ENCODE measurements around the gene ARHGEF4.
"Not testable (repeated sequence)": the region's sequence is repeated elsewhere in the genome, so short reads cannot be mapped to it uniquely, and the experiment has no call there.

The ARHGEF4 gene

DNA sequence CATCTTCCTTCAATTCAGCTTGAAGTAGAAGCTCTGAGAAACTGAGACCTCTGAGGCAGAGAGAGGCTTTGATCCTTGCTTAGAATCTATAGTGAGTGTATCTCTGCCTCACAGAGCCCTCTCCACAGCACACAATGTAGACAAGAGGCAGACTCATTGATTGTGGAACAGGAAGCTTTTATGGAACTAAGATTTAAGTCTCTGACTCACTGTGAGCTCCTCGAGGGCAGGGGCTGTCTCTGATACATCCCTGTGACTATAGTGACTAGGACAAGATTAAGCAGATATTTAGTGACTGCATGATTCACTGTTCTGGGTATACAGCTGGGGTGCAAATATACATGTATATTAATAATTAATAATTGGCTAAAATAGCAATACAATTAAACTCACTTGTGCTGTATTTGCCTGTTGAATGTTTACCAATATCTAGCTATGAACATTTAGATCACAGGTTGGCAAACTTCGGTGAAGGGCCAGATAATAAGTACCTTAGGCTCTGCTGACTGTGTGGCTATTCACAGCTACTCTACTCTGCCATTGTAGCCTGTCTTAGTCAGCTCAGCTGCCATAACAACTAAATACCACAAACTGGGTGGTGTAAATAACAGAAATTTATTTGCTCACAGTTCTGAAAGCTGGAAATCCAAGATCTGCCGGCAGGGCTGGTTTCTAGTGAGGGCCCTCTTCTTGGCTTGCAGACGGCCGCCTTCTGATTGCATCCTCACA lies 54.4 kb downstream of the ARHGEF4 start:
- no peak for DNase-seq

DNA sequence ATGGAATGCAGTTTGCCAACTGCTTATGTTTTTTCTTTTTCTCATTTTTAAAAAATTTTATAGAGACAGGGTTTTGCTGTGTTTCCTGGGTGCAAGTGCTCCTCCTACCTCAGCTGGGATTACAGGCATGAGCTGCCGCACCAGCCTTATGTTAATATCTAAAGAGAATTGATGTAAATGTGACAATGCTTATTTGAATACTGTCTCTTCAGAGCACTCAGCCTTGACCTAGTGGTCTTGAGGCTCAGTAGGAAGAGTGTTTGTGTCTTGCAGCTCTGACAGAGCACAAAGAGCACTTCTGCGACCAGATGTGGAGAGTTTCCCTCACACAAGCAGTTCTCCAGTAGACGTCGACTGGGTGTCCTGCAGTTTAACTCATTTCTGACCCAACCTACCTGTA lies 55.3 kb downstream of the ARHGEF4 start:
- no peak for DNase-seq

DNA sequence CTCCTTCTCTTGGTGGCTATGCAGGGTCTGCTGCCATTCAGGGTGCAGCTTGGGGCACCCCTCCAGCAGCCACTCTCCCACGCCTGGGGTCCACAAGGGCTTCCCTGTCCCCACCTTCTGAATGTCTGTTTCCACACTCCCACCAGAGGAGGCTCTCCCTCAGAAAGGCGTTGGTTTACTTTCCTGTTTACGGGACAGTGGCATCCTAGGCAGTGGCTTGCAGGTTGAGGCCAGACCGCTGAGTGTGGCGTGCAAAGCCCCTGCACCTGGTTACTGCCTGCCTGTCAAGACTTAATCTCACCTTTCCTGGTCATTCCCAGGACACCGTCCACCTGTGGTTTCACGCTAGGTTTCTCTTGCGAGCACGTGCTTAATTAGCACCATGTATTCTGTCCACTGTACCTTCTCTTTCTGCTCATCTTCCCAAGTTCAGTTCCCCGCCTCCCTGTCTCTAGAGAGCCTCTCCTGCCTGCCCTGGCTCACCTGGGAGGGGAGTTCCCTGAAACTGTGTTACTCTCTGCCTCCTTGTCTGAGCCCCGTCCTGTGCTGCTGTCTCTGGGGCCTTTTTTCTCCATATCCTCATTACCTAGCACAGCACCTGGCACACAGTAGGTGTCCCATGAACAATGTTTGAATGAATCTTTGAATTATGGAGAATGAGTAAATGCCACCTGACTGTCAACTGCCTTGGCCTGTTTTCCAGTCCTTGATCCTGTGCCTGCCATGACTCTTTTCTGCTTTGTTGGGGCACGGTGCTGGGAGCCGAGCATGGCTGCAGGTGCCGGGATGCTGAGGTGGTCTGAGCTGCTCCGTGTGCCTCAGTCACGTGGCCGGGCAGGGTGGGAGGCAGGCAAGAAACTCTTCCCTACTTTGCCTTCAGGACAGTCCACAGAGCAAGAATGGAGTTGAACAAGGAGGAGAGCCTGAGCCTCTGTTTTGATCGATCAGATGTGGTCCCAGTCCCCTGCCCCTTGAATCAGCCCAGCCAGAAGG lies 56.4 kb downstream of the ARHGEF4 start:
- DNase-seq: no peak

DNA sequence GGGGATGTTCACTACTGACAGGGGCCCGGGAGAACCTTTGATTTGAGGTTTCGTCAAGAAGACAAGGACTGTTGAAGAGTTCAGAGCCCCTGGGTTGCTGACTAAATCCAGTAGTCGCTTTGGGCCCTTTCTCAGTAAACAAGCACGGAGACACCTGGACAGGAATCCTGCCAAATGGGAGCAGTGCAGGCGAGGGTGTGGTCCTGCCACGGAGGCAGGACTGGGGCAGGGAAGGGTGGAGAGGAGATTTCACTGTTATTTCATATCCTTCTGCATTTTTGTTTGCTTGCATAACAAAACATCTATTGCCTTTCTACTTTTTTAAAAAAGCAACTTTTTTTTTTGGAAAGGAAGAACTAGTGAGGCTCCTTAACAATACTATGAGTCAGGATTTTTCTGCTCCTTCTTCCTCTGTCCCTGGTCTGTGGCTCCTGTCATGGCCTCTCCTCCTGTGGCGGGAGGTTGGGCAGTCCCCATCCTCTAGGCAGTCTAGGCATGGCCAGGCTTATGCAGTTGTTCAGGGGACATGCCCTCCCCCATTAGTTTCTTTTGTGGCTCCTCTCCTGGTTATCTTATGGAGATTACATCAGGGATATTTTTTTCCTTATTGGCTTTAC lies 57.7 kb downstream of the ARHGEF4 start:
- DNase-seq: no peak

DNA sequence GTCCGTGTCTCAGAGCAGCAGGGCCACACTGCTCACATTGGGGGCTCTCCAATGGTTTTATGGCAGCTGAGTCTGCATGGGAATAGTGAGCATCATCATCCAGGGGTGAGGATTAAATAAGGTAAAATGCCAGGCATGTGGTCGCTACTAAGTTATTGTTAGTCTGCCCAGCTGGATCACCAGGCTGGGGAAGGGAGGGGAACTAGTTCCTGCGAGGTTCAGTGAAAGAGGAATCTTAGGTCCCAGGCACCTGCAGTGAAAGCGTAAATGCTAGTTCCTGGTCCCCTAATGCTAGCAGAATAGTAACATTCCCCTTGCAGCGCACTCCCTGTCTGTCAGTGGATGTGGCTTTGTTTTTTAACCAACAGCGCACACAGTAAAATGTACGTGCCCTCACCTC lies 60.1 kb downstream of the ARHGEF4 start:
- DNase-seq: no peak

DNA sequence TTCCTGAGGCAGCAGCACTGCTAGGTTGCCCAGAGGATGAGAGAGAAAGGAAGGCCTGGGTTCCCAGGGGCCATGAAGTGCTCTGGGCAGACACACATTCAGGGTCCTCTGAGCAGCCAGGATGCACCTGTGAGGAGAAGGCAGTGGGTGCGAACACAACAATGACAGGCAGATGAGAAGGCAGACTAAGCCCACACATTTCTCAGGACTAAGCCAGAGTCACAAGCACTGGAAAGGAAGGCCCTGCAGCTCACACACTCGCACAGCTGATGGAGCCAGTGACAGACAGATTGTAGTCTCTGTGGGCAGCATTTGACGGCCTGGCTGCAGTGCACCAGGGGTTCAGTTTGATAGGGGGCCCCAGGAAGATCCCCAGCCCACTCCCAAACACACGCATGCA lies 61.8 kb downstream of the ARHGEF4 start:
- no peak for DNase-seq

DNA sequence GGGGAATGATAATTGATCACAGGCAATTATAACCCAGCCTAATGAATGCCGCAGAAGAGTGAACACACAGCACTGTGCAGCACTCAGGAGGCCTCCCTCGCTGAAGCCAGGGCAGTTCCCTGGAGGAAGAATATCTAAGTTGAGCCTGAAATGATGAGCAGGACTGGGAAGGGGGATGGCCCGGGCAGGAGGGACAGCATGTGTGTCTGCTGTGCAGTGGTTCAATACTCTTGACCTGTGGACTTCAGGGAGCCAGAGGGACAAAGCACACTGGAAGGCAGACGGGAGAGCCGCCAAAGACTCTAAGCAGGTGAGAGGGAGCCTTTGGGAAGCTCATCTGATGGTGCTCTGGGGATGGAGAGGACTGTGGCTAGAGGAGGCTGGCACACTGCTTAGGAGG lies 62.6 kb downstream of the ARHGEF4 start:
- DNase-seq: no peak

DNA sequence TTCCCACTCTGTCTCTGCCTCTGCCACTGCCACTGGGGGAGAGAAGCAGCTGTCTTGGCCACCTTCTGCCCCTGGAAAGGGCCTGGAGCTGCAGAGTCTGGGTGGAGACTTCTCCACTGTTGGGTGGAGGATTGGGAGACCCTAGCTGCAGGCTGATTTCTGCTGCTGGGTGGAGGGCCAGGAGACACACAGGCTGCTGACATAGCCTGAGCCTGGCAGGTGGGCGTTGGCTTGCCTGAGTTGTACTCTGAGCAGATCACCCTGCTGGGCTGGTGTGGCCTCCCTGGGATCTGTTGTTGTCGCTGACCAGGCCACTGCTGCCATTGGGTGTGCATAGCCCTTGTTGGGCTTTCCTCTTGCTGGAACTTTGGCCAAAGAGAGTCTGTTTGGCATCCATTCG lies 64.3 kb downstream of the ARHGEF4 start:
- no peak for DNase-seq

DNA sequence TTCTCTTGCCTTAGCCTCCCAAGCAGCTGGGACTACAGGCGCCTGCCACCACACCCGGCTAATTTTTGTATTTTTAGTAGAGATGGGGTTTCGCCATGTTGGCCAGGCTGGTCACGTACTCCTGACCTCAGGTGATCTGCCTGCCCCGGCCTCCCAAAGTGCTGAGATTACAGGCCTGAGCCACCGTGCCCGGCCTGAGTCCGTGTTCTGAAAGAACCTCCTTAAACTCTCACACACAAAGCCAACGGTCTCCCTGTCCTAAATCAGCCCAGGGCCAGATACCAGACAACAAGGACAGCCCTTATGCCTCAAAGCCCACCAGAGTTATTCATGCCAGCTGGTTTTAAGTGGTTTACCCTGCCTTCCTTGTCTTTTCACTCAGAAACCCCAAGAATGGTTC lies 64.9 kb downstream of the ARHGEF4 start:
- not testable (repeated sequence) for DNase-seq

DNA sequence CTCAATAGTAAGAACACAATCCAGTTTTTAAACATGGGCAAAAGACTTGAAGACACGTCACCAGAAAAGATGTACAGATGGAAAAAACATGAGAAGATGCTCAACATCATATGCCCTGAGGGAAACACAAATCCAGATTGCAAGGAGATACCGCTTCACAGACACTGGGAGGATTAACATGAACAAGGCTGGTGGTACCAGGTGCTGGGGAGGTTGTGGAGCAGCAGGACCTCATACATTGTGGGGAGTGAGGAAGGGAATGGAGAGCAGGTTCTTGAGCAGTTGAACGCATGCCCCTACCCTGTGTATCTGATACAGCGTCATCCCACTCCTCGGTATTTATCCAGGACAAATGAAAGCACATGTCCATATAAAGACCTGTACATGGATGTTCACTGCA lies 72.1 kb downstream of the ARHGEF4 start:
- DNase-seq: no peak

DNA sequence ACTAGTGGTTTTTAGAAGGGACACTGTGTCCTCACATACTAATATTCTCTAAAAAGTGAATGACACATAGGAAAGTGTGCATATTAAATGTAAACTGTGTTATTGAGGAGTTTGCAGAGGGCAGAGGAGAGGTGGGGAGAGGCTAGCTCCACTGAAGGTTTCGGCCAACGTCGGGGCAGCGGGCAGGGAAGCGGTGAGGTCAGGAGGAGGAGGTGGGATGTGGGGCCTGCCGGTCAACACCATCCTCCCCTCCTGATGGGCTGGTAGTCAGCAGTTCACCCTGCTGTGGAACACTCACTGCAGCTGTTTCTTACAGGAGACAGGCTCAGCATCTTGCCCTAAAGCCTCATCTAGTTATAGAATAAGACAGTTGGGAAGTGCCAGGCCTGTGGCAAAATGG lies 74.2 kb downstream of the ARHGEF4 start:
- no peak for DNase-seq

DNA sequence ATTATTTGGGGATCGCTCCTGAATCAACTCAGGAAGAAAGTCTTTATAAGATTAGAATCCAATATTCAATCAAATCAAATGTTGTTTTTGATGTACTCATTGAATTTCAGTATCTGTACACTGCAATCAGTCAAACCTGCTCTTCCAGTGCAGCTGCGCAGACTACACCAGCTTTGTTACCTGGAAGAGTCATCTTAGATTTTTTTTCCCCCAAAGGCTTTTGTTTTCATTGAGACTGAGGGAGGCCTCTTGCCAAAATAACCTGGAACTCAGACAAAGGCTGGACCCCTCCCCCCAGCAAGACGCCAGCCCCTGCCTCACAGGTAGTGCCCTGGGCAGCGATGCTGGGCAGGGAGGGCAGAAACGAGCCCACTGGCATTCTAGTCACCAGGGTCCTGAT lies 74.8 kb downstream of the ARHGEF4 start:
- DNase-seq: no peak

DNA sequence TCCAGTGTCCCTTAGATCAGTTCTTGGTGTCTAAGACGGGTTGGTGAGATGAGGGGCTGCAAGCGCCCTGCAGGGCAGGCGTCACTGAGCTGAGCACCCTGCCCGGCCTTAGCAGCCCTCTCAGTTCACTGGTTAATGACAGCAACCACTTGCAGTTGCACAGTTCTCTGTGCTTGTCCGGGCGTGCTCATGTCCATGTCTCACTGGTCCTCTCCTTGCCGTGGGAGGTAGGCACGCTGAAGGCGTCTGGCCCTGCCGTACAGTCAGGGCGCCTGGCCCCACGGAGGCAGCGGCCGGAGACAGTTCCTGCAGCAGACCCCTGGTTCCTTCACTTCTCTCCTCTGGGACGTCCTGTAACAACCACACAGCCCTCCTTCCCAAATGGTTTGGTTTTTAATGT lies 75.3 kb downstream of the ARHGEF4 start:
- DNase-seq: no peak

DNA sequence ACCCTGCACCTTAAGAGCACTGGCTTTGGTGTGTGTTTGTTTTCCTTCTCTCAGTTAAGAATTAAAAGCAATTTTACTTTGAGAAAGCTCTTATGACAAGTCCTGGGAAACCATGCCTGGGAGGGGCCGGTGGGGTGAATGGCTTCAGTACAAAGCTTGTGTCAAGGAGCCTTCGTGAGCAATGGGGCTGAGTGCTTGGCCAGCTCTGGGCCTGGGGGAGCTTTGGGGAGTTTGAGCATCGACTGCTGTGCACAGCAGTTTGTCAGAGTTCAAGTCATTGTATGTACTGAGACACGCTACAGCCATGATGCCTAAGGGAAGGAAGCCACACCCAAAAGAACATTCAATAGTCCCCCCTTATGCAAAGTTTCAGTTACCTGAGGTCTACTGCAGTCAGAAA lies 75.8 kb downstream of the ARHGEF4 start:
- no peak for DNase-seq

DNA sequence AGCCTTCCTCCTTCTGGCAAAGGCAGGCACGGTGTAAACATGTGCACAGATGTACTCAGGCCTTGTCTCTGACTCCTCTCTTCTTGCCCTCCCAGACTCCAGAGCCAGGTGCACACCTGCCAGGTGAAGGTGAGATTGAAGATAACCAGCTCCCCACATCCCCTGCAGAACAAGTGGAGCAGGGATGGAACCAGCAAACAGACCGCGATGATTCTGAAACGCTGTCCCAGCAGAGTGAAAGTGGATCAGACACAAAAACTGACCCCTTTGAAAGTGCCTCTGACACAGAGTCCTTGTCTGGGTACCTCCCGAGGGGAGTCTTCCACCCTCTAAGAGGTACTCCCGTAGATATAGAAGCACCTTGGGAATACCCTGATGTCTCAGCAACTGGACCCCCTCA lies 77.2 kb downstream of the ARHGEF4 start:
- DNase-seq: no peak

DNA sequence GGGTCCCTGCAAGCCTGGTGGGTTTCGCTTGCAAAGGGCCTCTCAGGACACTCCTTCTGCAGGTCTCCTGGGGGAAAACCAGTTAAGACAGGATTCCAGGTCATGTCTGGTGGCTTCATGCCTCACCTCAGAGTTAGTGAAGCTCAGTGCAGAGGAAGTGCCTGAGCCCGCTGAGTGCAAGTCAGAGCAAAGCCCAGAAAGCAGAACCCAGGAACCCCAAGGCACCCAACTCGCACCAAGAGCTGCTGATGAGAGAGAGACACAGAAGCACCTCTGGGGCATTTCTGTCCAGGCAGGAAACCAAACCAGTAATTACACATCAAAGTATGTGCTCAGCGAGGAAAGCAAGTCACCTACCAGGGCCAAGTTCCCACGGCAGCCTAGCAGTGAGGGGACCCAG lies 78.4 kb downstream of the ARHGEF4 start:
- DNase-seq: no peak

DNA sequence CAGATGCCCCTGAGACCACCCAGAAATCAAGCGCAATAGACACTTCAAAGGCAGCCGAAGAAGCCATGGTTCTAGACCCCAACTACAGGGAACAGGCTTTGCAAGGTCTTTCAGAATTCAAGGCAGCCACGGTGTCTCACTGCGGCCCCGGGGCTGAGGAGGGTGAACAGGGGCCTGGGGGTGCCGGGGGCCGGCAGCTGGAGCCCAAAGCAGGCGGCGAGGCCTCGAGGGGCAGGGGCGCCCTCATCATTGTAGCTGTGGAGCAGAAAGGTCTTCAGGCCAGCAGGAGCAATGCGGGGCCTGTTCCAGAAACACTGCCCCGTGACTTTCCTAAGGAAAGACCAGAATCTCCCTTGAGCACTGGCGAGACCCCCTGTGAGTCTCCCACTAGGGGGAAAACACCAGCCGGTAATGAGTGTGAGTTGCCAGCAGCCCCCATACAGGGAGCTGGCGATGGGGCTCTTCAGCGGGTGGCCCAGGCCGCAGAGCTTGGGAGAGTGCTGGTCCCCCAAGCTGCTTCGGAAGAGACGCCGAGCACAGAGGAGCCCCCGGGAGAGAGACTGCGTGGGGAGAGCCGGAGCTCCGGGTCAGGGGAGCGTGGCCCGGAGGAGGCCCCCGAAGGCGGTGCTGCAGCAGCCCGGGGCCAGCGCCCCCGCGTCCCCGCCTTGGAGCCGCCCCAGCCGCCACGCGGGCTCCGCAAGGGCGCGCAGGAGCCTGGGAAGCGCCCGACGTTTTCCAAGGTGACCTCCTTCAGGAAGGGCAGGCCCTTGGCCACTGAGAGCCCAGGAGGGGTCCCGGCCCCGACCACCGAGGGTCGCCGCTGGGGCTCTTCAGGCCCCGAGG lies 79.1 kb downstream of the ARHGEF4 start:
- no peak for DNase-seq

DNA sequence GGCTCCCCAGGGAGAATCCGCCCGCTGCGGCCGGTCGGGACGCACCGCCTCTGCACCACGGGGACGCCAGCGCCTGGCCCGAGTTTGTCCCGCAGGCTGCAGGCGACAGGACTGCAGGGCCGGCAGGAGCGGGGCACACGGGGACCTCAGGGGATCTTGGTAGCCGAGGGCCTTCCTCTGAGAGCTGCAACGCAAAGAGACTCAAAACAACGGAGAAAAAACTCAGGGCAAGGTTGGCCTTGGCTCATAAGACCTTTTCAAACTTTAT lies 79.7 kb downstream of the ARHGEF4 start:
- no peak for DNase-seq

DNA sequence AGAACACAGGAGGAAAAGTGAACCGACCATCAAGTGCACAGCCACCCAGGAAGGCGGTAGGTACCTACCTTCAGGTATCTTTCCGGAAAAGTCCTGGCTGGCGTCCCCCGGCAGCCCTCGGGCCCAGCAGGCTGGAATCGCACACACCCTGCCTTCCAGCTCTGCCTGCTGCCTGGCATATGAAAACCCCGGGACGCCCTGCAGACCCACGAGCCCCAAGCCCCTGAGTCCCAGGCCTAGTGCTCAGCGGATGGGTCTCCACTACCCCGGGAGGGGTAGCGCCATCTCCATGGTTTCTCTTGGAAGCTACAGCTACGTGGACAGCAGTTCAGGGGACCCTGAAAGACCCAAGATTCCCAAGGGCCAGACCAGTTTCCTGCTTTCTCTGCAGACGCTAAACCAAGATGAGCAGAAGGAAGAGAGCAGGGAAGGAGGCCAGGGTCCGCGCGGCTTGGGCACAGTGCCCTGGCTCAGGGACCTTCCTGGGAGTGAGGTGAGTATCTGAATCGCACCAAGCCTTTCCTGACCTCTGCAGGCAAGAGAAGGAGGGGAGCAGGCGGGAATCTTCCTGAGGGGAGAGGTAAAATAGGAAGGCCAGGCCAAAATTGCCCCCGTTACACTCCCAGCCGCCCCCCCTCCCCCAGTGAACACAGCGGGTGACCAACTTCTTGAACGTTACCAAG lies 80.4 kb downstream of the ARHGEF4 start:
- no peak for DNase-seq

DNA sequence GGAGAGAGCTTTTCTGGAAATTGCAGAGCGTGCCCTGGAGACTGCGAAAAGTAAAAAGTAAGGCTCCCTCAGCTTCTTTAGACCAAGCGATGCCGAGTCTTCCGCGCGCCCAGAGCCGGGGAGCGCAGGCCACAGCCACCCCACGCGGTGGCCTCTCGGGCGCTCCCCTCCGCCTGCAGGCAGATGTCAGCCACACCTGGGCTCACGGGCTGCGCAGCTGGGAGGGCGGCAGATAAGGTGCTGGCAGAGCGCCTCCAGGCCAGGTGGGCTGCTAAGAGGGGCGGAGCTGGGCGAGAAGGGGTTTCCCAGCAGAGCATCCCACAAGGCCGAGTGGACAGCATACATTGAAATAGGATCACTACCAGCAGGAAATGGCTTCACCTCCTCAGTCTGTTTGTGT lies 81.7 kb downstream of the ARHGEF4 start:
- DNase-seq: no peak

DNA sequence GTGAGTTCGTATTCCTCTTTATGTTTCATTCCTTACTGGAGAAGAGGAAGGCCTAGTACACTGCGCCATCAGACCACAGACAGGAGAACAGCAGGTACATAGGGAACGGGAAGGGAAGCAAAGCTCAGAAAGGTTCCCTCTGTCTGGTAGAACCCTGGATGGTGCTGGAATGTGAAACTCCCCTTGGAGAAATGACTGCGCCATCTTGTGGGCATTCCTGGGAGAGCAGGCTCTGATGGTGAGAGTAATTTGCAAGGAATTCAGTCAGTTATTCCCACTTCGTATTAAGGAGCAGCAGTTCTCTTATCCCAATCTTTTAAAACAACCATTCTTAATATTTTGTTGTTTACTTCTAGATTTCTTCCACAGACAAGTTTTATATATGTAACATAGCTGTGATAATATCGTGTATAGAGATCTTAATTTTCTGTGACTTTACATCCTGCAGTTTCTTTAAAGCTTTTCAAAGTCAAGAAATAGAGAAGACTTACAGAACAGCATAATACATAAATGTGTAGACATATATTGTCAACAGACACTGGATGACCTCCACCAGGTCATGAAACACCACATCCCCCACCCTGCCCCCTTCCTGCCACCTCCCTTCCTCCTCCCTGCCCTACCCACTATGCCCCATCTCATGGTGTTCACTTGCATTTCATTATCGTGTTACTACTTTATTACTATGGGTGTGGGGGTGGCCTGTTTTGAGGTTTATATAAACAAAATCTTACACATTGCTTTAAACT lies 83.9 kb downstream of the ARHGEF4 start:
- peak; percentile 8 to 41 (median 22) for DNase-seq

DNA sequence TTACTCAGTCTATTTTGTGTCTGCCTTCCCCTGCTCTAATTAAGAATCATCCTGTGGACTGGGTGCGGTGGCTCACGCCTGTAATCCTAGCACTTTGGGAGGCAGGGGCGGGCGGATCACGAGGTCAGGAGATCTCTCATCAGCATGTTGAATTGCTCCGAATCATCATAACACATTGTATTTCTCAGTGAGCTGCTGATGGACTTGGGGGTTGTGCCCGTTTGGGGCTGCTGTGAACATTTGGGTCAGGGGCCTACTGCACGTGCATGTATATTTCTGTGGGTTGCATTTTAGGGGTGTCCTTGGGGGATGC lies 84.4 kb downstream of the ARHGEF4 start:
- DNase-seq: no peak
